ENCODE measurements around the gene HOXB6. TPM values are rescaled to one million over a fixed set of nuclear protein-coding genes. Genes with fewer than 3 reads are reported as not detected.

HOXB6 gene
- total RNA-seq, 1 experiment from 2014 or later = 196 TPM

DNA sequence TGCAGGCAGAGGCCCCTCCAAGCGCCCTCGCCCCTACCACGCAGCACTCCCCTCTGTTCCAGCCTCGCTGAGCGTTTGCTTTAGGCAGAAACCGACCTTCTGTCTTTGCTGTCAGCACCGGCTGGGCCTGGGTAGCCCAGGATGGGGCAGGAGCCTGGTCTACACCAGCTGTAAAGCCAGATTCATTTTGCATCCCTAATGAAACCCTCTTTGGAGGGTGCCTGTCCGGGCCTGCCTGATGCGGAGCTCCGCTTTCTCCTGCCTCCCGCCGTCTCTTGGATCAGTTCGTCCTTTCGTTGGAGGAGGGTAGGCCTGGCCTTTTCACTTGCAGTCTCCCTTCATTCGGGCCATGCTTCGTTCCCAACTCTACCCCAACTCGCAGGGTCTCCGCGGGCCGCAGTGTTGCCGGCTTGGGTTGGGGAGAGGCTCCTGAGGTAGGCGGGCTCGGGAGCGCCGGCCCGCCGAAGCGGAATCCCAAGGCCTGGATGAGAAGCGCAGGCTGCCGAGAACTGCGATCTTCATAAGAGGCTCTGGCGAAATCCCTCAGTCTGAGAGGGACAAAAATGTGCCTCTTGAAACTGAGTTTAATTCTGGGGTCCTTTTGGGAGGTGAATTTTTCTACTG, 15.2 kb upstream of the HOXB6 start:
- in situ Hi-C loops (cut with HindIII; ENCODE audit: low pct_unique_long_range_greater_than_20kb, low sequenced_read_pairs) = loop anchor here (5.0 kb wide), 1 partner anchor 63 kb away; no protein-coding TSS in a partner anchor
- Histone ChIP-seq H3K27me3 (ENCODE audit: control insufficient read depth, insufficient read depth, low read length) (no peaks in the 10 kb centered on the region), H3K36me3 (ENCODE audit: control insufficient read depth, insufficient read depth, low read length) (no peaks in the 10 kb centered on the region), H3K27ac (ENCODE audit: low read length) (peak overlapping the region; percentile 99), H3K9me3 (ENCODE audit: control insufficient read depth, insufficient read depth, low read depth, low read length) (no peaks in the 10 kb centered on the region), H3K4me1 (ENCODE audit: control insufficient read depth, insufficient read depth, low read length) (peaks cover 73% of the 10 kb centered on the region), H3K4me3 (ENCODE audit: low read depth in 2 of 2, low read length in 2 of 2) (peak overlapping the region; percentile 68 to 71)
- ChIA-PET CTCF (interaction anchor here (0.6 kb wide), 1 partner anchor 264 kb away, joined by 3 read pairs; no protein-coding TSS in a partner anchor), POLR2A (interaction anchor here (0.7 kb wide), 1 partner anchor 393 kb away, joined by 4 read pairs; no protein-coding TSS in a partner anchor)
- ATAC-seq = peak; percentile 8; the same call in 1 of the 2 replicates
- DNase-seq (ENCODE audit: low read depth, low spot score) = no peak
- no TSS peak for BruUV-seq (replicated peaks)
- TF ChIP-seq, protein P1, sequence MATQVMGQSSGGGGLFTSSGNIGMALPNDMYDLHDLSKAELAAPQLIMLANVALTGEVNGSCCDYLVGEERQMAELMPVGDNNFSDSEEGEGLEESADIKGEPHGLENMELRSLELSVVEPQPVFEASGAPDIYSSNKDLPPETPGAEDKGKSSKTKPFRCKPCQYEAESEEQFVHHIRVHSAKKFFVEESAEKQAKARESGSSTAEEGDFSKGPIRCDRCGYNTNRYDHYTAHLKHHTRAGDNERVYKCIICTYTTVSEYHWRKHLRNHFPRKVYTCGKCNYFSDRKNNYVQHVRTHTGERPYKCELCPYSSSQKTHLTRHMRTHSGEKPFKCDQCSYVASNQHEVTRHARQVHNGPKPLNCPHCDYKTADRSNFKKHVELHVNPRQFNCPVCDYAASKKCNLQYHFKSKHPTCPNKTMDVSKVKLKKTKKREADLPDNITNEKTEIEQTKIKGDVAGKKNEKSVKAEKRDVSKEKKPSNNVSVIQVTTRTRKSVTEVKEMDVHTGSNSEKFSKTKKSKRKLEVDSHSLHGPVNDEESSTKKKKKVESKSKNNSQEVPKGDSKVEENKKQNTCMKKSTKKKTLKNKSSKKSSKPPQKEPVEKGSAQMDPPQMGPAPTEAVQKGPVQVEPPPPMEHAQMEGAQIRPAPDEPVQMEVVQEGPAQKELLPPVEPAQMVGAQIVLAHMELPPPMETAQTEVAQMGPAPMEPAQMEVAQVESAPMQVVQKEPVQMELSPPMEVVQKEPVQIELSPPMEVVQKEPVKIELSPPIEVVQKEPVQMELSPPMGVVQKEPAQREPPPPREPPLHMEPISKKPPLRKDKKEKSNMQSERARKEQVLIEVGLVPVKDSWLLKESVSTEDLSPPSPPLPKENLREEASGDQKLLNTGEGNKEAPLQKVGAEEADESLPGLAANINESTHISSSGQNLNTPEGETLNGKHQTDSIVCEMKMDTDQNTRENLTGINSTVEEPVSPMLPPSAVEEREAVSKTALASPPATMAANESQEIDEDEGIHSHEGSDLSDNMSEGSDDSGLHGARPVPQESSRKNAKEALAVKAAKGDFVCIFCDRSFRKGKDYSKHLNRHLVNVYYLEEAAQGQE (IDR thresholded peaks at IDR 0.05; ENCODE audit: insufficient read depth in 1 of 2, low read depth in 2 of 2, low read length in 1 of 2) = no peak
- TF ChIP-seq TCF7L2 (IDR thresholded peaks at IDR 0.05; ENCODE audit: low read depth, low read length) = peak; percentile 82; the same call in 1 of the 2 replicates
- TF ChIP-seq, protein P2, sequence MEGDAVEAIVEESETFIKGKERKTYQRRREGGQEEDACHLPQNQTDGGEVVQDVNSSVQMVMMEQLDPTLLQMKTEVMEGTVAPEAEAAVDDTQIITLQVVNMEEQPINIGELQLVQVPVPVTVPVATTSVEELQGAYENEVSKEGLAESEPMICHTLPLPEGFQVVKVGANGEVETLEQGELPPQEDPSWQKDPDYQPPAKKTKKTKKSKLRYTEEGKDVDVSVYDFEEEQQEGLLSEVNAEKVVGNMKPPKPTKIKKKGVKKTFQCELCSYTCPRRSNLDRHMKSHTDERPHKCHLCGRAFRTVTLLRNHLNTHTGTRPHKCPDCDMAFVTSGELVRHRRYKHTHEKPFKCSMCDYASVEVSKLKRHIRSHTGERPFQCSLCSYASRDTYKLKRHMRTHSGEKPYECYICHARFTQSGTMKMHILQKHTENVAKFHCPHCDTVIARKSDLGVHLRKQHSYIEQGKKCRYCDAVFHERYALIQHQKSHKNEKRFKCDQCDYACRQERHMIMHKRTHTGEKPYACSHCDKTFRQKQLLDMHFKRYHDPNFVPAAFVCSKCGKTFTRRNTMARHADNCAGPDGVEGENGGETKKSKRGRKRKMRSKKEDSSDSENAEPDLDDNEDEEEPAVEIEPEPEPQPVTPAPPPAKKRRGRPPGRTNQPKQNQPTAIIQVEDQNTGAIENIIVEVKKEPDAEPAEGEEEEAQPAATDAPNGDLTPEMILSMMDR (IDR thresholded peaks at IDR 0.05) = no peak
- no peak for TF ChIP-seq POLR2AphosphoS5 (IDR thresholded peaks at IDR 0.05; ENCODE audit: low read depth, low read length)
- intact Hi-C loops (cut with micrococcal nuclease; ENCODE audit: unreplicated experiment) = loop anchor here (2.0 to 10.0 kb wide), 3 partner anchors 65 to 595 kb away; no protein-coding TSS in a partner anchor

DNA sequence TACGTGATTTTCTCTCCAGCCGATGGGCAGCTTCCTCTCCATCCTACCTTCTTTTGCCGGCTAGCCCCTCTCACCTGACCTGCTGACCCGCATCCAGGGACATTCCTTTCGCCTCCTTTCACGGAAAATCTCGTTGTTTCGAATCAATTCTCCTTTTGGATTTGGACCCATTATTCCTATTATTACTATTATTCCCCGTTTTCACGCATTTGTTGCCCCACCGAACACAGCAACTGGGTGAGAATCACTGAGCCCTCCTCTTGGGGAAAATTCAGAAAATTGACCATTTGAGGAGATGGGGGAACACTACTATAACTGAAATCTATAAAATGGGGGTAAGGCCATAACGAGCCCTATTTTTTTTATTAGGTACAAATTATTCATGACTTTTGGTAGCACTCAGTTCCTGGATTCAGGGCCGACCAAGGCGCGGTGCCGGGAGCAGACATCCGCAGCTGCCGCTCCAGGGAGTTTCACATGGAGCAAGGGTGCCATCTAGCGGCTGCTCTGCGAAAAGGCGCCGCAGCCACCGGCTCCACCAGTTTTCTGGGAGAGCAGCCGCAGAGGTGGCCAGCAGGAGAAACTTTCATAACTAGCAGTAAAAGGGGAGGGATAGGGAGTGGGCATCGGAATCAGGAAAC, 13.6 kb upstream of the HOXB6 start:
- POLR2A ChIA-PET = interaction anchor here (0.8 kb wide), 1 partner anchor 60 kb away, joined by 4 read pairs; no protein-coding TSS in a partner anchor
- BruUV-seq (replicated peaks) = no TSS peak

More for the DNA sequence above, 13.6 kb upstream of the HOXB6 start:
- ATAC-seq (peak; percentile 60), DNase-seq (ENCODE audit: low read depth, low spot score) (no peak)
- CTCF ChIA-PET = interaction anchor here (0.6 to 1.8 kb wide), 10 partner anchors 14 to 593 kb away, joined by 3 to 10 read pairs (median 5); partner anchors contain the start of gene HOXB6
- Histone ChIP-seq H3K27ac (ENCODE audit: low read length) (peak overlapping the region; percentile 99), H3K4me1 (ENCODE audit: control insufficient read depth, insufficient read depth, low read length) (peaks cover 63% of the 10 kb centered on the region), H3K9me3 (ENCODE audit: control insufficient read depth, insufficient read depth, low read depth, low read length) (no peaks in the 10 kb centered on the region), H3K27me3 (ENCODE audit: control insufficient read depth, insufficient read depth, low read length) (no peaks in the 10 kb centered on the region), H3K4me3 (ENCODE audit: low read depth in 2 of 2, low read length in 2 of 2) (peak overlapping the region; percentile 68 to 71), H3K36me3 (ENCODE audit: control insufficient read depth, insufficient read depth, low read length) (no peaks in the 10 kb centered on the region)
- intact Hi-C loops (cut with micrococcal nuclease; ENCODE audit: unreplicated experiment) = loop anchor here (2.0 to 10.0 kb wide), 3 partner anchors 64 to 594 kb away; no protein-coding TSS in a partner anchor
- in situ Hi-C loops (cut with HindIII; ENCODE audit: low pct_unique_long_range_greater_than_20kb, low sequenced_read_pairs) = loop anchor here (5.0 kb wide), 1 partner anchor 61 kb away; no protein-coding TSS in a partner anchor
- TF ChIP-seq, protein P1 (IDR thresholded peaks at IDR 0.05; ENCODE audit: insufficient read depth in 1 of 2, low read depth in 2 of 2, low read length in 1 of 2) = peak in 1 of 2 experiments; percentile 70; a peak in 1 of 4 replicates
- TF ChIP-seq SIN3A (IDR thresholded peaks at IDR 0.05; ENCODE audit: borderline replicate concordance, insufficient read depth, low read depth, low read length) (peak; percentile 3; the same call in 1 of the 2 replicates), POLR2AphosphoS5 (IDR thresholded peaks at IDR 0.05; ENCODE audit: low read depth, low read length) (peak; percentile 53; the same call in 1 of the 2 replicates), TCF7L2 (IDR thresholded peaks at IDR 0.05; ENCODE audit: low read depth, low read length) (no peak)
- TF ChIP-seq, protein P2 (IDR thresholded peaks at IDR 0.05) = peak; percentile 100
